Measurements from ENCODE around the gene KCNK15. TPM values are rescaled to one million over a fixed set of nuclear protein-coding genes. Genes with fewer than 3 reads are reported as not detected.

Gene KCNK15
- total and polyA plus RNA-seq, 9 of the 15 experiments (the other 6 are each of a cell fraction or from before 2014, with no cell fraction given) = 0.03 to 0.30 (median 0.17) TPM; not detected in 5

DNA sequence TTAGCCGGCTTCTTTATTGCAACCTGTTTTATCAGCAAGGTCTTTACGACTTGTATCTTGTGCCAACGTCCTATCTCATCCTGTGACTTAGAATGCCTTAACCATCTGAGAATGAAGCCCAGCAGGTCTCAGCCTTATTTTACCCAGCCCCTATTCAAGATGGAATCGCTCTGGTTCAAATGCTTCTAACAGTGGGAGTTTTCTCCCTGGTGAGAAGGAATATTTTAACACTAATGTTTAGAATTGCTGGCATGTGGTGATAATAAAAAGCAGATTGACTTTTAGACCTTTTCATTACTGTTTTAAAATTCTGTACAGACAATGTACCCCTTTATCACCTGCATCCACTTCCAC lies 9.9 kb upstream of the KCNK15 start (continued):
- TF ChIP-seq RBBP5 (IDR thresholded peaks at IDR 0.05; ENCODE audit: borderline replicate concordance, insufficient read depth, low read length, poor library complexity, severe bottlenecking) (no peak), ZNF589 (CRISPR knock-in tag; IDR thresholded peaks at IDR 0.05; ENCODE audit: low read depth) (no peak), NCOA2 (IDR thresholded peaks at IDR 0.05; ENCODE audit: partially characterized antibody in 2 of 2) (no peak), MCM7 (IDR thresholded peaks at IDR 0.05) (no peak), HLTF (IDR thresholded peaks at IDR 0.05) (no peak), SIN3B (IDR thresholded peaks at IDR 0.05; ENCODE audit: low read depth) (no peak), ZNF699 (CRISPR knock-in tag; IDR thresholded peaks at IDR 0.05; ENCODE audit: insufficient replicate concordance) (no peak), RBM17 (IDR thresholded peaks at IDR 0.05; ENCODE audit: borderline replicate concordance, low read depth, low read length) (no peak), MTA1 (IDR thresholded peaks at IDR 0.05; ENCODE audit: borderline replicate concordance) (no peak), ZNF644 (tag; IDR thresholded peaks at IDR 0.05; ENCODE audit: low read depth) (no peak), ESRRA (IDR thresholded peaks at IDR 0.05; ENCODE audit: borderline replicate concordance, low read depth) (no peak)
- TF ChIP-seq, protein P1, sequence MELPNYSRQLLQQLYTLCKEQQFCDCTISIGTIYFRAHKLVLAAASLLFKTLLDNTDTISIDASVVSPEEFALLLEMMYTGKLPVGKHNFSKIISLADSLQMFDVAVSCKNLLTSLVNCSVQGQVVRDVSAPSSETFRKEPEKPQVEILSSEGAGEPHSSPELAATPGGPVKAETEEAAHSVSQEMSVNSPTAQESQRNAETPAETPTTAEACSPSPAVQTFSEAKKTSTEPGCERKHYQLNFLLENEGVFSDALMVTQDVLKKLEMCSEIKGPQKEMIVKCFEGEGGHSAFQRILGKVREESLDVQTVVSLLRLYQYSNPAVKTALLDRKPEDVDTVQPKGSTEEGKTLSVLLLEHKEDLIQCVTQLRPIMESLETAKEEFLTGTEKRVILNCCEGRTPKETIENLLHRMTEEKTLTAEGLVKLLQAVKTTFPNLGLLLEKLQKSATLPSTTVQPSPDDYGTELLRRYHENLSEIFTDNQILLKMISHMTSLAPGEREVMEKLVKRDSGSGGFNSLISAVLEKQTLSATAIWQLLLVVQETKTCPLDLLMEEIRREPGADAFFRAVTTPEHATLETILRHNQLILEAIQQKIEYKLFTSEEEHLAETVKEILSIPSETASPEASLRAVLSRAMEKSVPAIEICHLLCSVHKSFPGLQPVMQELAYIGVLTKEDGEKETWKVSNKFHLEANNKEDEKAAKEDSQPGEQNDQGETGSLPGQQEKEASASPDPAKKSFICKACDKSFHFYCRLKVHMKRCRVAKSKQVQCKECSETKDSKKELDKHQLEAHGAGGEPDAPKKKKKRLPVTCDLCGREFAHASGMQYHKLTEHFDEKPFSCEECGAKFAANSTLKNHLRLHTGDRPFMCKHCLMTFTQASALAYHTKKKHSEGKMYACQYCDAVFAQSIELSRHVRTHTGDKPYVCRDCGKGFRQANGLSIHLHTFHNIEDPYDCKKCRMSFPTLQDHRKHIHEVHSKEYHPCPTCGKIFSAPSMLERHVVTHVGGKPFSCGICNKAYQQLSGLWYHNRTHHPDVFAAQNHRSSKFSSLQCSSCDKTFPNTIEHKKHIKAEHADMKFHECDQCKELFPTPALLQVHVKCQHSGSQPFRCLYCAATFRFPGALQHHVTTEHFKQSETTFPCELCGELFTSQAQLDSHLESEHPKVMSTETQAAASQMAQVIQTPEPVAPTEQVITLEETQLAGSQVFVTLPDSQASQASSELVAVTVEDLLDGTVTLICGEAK (IDR thresholded peaks at IDR 0.05) = no peak
- TF ChIP-seq, protein P1 (CRISPR knock-in tag; IDR thresholded peaks at IDR 0.05) = no peak
- TF ChIP-seq, protein P2, sequence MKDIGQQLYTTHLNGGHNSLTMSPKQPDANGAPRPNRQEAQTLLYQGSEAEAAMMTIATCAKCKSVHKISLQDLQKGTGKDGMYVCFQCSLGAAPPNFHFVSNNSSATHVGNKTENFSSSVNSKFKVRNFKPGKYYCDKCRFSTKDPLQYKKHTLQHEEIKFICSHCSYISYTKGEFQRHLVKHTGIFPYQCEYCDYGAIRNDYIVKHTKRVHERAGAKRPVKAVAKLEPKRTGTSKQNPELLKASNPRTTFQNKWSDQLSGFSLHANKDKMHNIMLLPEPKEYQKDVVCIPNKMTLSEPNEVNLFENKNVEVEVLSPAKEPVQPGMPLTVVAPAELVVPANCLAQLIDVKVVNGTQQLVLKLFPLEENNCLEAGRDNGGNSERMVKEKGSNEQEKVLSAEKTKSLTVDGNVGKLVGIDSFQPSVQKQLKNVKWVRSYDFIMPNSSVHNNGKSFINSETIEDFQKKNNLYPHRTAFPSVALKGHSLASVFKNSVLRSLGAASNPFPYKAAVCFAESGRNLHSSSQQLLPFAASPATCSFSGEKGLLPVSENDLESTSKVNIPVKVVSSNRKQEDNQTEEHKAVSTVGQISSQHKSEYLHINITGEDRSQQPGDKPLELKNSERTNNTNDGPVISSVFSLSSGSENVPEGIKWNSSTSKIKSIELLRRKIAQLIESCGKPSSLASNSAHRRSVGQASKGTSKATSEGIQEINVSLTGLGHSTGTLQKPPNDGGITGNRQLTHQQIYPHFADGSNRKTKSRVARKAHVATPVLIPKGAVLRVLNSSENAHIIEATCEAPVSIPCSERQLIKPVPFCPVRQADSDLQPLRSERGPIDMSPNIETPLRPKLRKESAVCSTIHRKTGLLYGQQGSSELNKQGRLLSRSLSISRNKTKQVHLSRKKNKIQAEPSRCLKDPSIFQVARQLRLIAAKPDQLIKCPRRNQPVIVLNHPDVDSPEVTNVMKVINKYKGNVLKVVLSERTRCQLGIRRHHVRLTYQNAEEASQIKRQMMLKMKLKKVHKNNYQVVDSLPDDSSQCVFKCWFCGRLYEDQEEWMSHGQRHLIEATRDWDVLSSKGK (CRISPR knock-in tag; IDR thresholded peaks at IDR 0.05) = no peak
- TF ChIP-seq, protein P3, sequence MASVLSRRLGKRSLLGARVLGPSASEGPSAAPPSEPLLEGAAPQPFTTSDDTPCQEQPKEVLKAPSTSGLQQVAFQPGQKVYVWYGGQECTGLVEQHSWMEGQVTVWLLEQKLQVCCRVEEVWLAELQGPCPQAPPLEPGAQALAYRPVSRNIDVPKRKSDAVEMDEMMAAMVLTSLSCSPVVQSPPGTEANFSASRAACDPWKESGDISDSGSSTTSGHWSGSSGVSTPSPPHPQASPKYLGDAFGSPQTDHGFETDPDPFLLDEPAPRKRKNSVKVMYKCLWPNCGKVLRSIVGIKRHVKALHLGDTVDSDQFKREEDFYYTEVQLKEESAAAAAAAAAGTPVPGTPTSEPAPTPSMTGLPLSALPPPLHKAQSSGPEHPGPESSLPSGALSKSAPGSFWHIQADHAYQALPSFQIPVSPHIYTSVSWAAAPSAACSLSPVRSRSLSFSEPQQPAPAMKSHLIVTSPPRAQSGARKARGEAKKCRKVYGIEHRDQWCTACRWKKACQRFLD (CRISPR knock-in tag; IDR thresholded peaks at IDR 0.05) = peak; percentile 65
